CD4-positive, alpha-beta T cell (primary cell): ENCODE measurements around the gene U2AF1L4. TPM values are rescaled to one million over a fixed set of nuclear protein-coding genes. Genes with fewer than 3 reads are reported as not detected.

Source experiments
- ATAC-seq: fragments of 200-7000 bp; cut with Tn5 transposase; one replicate; pipeline ENCODE4 v1.10.0; 2022; ENCODE audit warnings: mild to moderate bottlenecking; ENCODE audit not compliant: poor library complexity
- CTCF ChIA-PET: fragments of 350-600 bp; sonication (Branson Sonifier 250); formaldehyde crosslinking; loops from one replicate; lab custom pipeline; 2021; ENCODE audit warnings: antibody characterized with exemption, inconsistent platforms; lab: Charles Lee
- POLR2A ChIA-PET: fragments of 350-600 bp; sonication (Branson Sonifier 250); formaldehyde crosslinking; loops from one replicate; lab custom pipeline; 2021; ENCODE audit warnings: antibody characterized with exemption, inconsistent platforms; lab: Charles Lee
- DNase-seq, 14 experiments: peaks; one replicate each; pipeline ENCODE4 v3.0.0-alpha.2; 2013 to 2020; ENCODE audit warnings: mixed read lengths in 2 of 14
- H3K27ac ChIP-seq, 2 donors: one replicate each; pipeline versions ENCODE4 v1.5.1 to v1.7.0; 2013; ENCODE audit warnings: low read length in 2 of 2, low read depth in 1 of 2, mild to moderate bottlenecking in 1 of 2
- H3K27me3 ChIP-seq, 2 experiments: 1 replicate in 1 of 2; 2 replicates in 1 of 2; pipeline versions ENCODE4 v1.6.1 to v1.7.0; 2013; ENCODE audit warnings: low read length in 2 of 2, control low read depth in 1 of 2, mild to moderate bottlenecking in 1 of 2, moderate library complexity in 1 of 2; ENCODE audit not compliant: insufficient read depth in 2 of 2, control insufficient read depth in 1 of 2
- H3K36me3 ChIP-seq: one replicate; pipeline ENCODE4 v1.6.1; 2013; ENCODE audit warnings: low read length, control low read depth; ENCODE audit not compliant: insufficient read depth
- H3K4me1 ChIP-seq: one replicate; pipeline ENCODE4 v1.6.1; 2013; ENCODE audit warnings: low read length, control low read depth; ENCODE audit not compliant: insufficient read depth
- H3K4me3 ChIP-seq: one replicate; pipeline ENCODE4 v1.5.1; 2013; ENCODE audit warnings: mild to moderate bottlenecking, low read length, moderate library complexity
- H3K9me3 ChIP-seq, 2 experiments: 1 replicate in 1 of 2; 2 replicates in 1 of 2; pipeline versions ENCODE4 v1.6.1 to v1.7.0; 2013; ENCODE audit warnings: low read length in 2 of 2, mild to moderate bottlenecking in 2 of 2, control low read depth in 1 of 2, moderate library complexity in 1 of 2; ENCODE audit not compliant: control insufficient read depth in 1 of 2, insufficient read depth in 1 of 2
- H3K27ac Mint-ChIP-seq: one replicate; pipeline ENCODE4 v1.8.0; 2020; ENCODE audit warnings: mixed read lengths
- H3K27me3 Mint-ChIP-seq: one replicate; pipeline ENCODE4 v1.8.0; 2021; ENCODE audit warnings: mixed read lengths
- H3K36me3 Mint-ChIP-seq: one replicate; pipeline ENCODE4 v1.8.0; 2021; ENCODE audit warnings: low read depth, mixed read lengths
- H3K4me1 Mint-ChIP-seq: one replicate; pipeline ENCODE4 v1.8.0; 2021; ENCODE audit warnings: low read depth, mixed read lengths
- H3K4me3 Mint-ChIP-seq: one replicate; pipeline ENCODE4 v1.8.0; 2020; ENCODE audit warnings: mild to moderate bottlenecking, mixed read lengths
- H3K9me3 Mint-ChIP-seq: one replicate; pipeline ENCODE4 v1.8.0; 2020; ENCODE audit warnings: mixed read lengths
- CTCF ChIP-seq: fragments of 200-600 bp; IDR thresholded peaks from one replicate; pipeline ENCODE4 v1.8.0; 2022; ENCODE audit warnings: antibody characterized with exemption, mild to moderate bottlenecking
- intact Hi-C, 2 experiments: fragments of 100-400 bp; cut with DNase I in 1 of 2; cut with micrococcal nuclease in 1 of 2; formaldehyde crosslinking; loops; one replicate each; pipeline versions ENCODE4 v1.15.1 to v1.9.0; 2023 to 2025; cut with DNase I, micrococcal nuclease
- total RNA-seq, 174 experiments: library from RNA in 2 of 174; stranded (reverse) in 2 of 174; gene quantifications; one replicate each; pipeline ENCODE4 v1.2.3 and lab custom pipeline; 2021 to 2026

U2AF1L4 gene
- total RNA-seq, 2 experiments from 2014 or later: 74.6 to 85.8 TPM

- peak within 1 kb of the TSS in 1 of 2 donors; percentile 97 for H3K27ac ChIP-seq
- peaks cover 39% of the 10 kb centered on the region for H3K36me3 Mint-ChIP-seq
- peaks cover 0 to 2% of the 10 kb centered on the region in 2 experiments for H3K27me3 ChIP-seq
- peaks cover 36% of the 10 kb centered on the region for H3K36me3 ChIP-seq
- H3K9me3 ChIP-seq: no peaks in the 10 kb centered on the region
- no peak for ATAC-seq
- ChIA-PET CTCF (no interaction called here), POLR2A (interaction anchor here (0.9 to 1.3 kb wide), 5 partner anchors 8 to 54 kb away, joined by 3 to 12 read pairs (median 3); partner anchors contain the start of genes LIN37 and U2AF1L4)
- peak within 1 kb of the TSS; percentile 81 for H3K4me3 ChIP-seq
- no peak for TF ChIP-seq CTCF
- peak within 1 kb of the TSS; percentile 99 for H3K4me3 Mint-ChIP-seq
- peaks cover 15% of the 10 kb centered on the region for H3K27me3 Mint-ChIP-seq
- peaks cover 41% of the 10 kb centered on the region for H3K4me1 Mint-ChIP-seq
- intact Hi-C loops: loop anchor here (1.0 to 10.0 kb wide), 6 partner anchors 8 to 928 kb away; partner anchors contain the start of genes COX6B1 (in 1 of the 2), ETV2 (in 1 of the 2), KMT2B (in 1 of the 2) and LIN37 (in 1 of the 2)
- H3K27ac Mint-ChIP-seq: peak within 1 kb of the TSS; percentile 88
- peaks cover 43% of the 10 kb centered on the region for H3K4me1 ChIP-seq
- H3K9me3 Mint-ChIP-seq: no peaks in the 10 kb centered on the region
- peak in 1 of 14 experiments; percentile 35 for DNase-seq
These were observed 11.4 kb upstream of the U2AF1L4 start, which contains the start of gene HSPB6 for GRCh38 chr19:35756377-35757230. HSPB6 (minus strand) TSS chr19:35757029; CDS start chr19:35757008, 21 bp downstream.

- Histone ChIP-seq H3K4me1 (peaks cover 43% of the 10 kb centered on the region), H3K4me3 (no peak overlapping the region), H3K9me3 (no peaks in the 10 kb centered on the region), H3K36me3 (peaks cover 35% of the 10 kb centered on the region), H3K27me3 (peaks cover 0 to 2% of the 10 kb centered on the region in 2 experiments), H3K27ac (no peak overlapping the region)
- peaks cover 35% of the 10 kb centered on the region for H3K36me3 Mint-ChIP-seq
- no peak overlapping the region for H3K27ac Mint-ChIP-seq
- peaks cover 15% of the 10 kb centered on the region for H3K27me3 Mint-ChIP-seq
- peak overlapping the region; percentile 68 for H3K4me3 Mint-ChIP-seq
- intact Hi-C loops: loop anchor here (5.0 to 10.0 kb wide), 5 partner anchors 38 to 929 kb away; partner anchors contain the start of genes COX6B1 (in 1 of the 2), ETV2 (in 1 of the 2), KMT2B (in 1 of the 2) and ZNF567 (in 1 of the 2)
- CTCF ChIA-PET: no interaction called here
- POLR2A ChIA-PET: interaction anchor here (1.0 kb wide), 1 partner anchor 11 kb away, joined by 3 read pairs; no protein-coding TSS in a partner anchor
- DNase-seq: peak; percentile 31 to 85 (median 56)
- H3K4me1 Mint-ChIP-seq: peaks cover 41% of the 10 kb centered on the region
- no peaks in the 10 kb centered on the region for H3K9me3 Mint-ChIP-seq
- no peak for TF ChIP-seq CTCF
- peak; percentile 5 for ATAC-seq
These were observed 10.5 kb upstream of the U2AF1L4 start for GRCh38 chr19:35755550-35756376.

- intact Hi-C loops: loop anchor here (5.0 to 10.0 kb wide), 5 partner anchors 38 to 930 kb away; partner anchors contain the start of genes COX6B1 (in 1 of the 2), ETV2 (in 1 of the 2), KMT2B (in 1 of the 2) and ZNF567 (in 1 of the 2)
- Histone ChIP-seq H3K27ac (no peak overlapping the region), H3K27me3 (peaks cover 0 to 2% of the 10 kb centered on the region in 2 experiments), H3K36me3 (peaks cover 31% of the 10 kb centered on the region), H3K4me3 (no peak overlapping the region), H3K4me1 (peaks cover 45% of the 10 kb centered on the region), H3K9me3 (no peaks in the 10 kb centered on the region)
- Mint-ChIP-seq H3K9me3 (no peaks in the 10 kb centered on the region), H3K27me3 (peaks cover 15% of the 10 kb centered on the region), H3K4me1 (peaks cover 41% of the 10 kb centered on the region), H3K4me3 (peak overlapping the region; percentile 80), H3K27ac (no peak overlapping the region), H3K36me3 (peaks cover 34% of the 10 kb centered on the region)
- POLR2A ChIA-PET: interaction anchor here (1.0 kb wide), 1 partner anchor 11 kb away, joined by 3 read pairs; no protein-coding TSS in a partner anchor
- no peak for TF ChIP-seq CTCF
- DNase-seq: no peak
- no peak for ATAC-seq
- CTCF ChIA-PET: no interaction called here
These were observed 9.9 kb upstream of the U2AF1L4 start for GRCh38 chr19:35755131-35755549.
